CD4-positive, alpha-beta T cell treated with Interleukin-17A for 4 hours (primary cell): Measurements from ENCODE around the gene B9D2.

ENCODE experiments used
- DNase-seq: peaks from one replicate; pipeline ENCODE4 v3.0.0-alpha.2; 2020; ENCODE audit warnings: mixed read lengths

The B9D2 gene

GRCh38 chr19:41307954-41308449 lies 55.9 kb downstream of the B9D2 start:
- DNase-seq, result no peak

DNA sequence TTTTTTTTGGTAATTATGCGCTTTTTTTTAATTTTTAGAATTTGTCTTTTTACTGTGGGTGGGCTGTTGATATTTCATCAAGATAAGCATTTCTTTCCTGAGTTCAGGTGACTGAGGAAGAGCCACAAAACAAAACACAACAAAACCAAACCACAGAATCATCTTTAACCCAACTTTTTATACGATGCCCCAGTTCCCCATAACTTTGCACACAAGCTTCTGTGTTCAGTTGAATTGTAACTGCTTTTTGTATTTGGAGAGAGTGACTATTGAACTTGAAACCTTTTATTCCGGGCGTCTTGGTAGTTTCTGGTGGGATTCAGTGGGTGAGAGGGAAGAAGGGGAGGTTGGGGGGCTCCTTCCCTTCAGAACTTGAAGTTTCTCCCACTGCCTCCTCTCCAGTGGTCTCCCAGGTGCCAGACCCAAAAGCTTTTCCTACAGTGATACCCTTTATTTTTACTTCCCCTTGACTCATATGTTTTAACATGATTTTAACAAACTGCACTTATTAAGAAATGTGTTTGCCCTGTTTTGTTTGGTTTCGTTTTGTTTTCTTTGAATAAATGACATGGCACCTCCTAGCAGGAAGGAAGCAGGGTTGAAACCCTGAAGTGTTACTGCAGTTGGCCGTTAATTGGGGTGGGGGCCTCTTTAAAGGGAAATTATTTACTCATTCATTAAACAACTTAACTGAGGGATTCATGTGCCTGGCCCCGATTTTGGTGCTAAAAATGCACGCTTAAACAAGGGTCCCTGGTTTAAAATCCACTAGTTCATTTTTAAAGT lies 56.7 kb downstream of the B9D2 start:
- DNase-seq, result peak; percentile 36

DNA sequence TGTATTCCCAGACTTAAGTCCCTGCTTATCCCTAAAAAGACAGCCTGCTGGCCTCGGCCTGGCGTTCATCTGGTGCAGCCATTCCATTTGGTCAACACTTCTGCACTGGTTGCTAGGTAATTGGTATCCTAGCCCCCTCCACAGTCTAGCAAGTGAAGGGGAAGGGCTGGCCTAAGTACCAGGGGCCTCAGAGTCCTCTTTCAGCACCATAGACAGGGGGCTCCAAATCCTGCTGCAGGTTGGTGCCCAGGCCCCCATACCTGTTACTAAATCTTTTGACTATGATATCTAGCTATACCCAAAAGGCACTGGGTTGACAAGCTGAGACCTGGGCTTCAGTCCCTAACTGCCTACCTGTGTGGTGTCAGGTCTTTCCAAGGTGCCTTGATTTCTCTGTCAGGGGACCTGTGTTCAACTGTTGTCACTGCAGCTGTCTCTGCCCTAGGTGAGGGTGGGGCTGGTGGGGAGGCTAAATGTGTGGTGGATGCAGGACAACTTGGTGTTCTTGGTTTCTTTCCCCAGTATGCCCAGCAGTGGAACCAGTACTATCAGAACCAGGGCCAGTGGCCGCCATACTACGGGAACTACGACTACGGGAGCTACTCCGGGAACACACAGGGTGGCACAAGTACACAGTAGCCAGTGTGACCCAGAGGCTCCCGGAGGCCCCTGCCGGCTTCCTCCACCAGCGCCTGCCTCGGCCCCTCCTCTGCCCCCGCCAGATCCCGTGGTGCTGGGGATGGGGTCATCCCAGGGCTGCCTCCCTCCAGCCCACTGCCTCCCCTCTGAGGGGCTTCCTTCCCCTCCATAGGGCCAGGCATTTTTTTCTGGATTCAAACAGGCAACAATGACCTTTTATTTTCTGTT lies 57.8 kb downstream of the B9D2 start:
- DNase-seq, result no peak

DNA sequence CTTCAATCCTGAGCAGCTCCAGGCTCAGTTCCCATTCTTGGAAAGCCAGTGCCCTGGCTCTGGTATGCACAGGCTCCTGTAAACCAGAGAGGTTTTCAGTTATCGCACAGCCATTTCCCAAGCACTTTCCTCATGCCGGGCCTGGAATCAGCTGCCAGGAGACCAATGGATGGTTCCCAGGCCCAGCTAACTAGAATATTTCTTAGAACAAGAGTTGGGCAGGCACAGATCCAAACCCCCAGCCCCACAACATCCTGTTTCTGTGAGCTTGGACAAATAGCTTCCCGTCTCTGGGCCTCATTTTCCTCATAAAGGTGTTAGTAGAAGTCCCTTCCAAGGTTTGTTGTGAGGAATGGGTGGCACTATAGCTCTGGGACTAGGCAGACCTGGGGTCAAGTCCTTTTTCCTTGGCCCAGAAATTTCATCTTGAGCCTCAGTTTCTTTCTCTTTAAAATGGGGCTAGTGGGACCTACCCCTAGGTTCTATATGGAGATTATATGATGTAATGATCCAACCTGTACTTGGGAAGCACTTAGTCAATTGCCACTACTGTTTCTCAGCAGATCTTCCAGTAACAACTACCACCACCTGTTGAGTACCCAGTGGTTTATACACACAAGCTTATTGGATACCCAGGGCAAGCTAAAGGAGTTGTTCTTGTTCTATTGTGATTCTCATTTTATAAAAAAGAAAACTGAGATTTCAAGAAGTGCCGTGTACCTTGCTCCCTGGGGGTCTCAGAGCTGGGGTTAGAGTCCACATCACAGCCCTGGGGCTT lies 59.1 kb downstream of the B9D2 start:
- DNase-seq, result no peak
